Measurements from ENCODE around the gene PNPLA7.
"Not testable (repeated sequence)": the region's sequence is repeated elsewhere in the genome, so short reads cannot be mapped to it uniquely, and the experiment has no call there.

Gene PNPLA7

GRCh38 chr9:137477778-137478612, 72.2 kb downstream of the PNPLA7 start:
- DNase-seq = no peak

- no peak for DNase-seq
Observed at GRCh38 chr9:137476856-137477255, 73.3 kb downstream of the PNPLA7 start.

- no peak for DNase-seq
Observed at GRCh38 chr9:137475666-137476065, 74.5 kb downstream of the PNPLA7 start.

- no peak for DNase-seq
Observed at GRCh38 chr9:137474271-137474670, 75.9 kb downstream of the PNPLA7 start.

GRCh38 chr9:137470785-137471184, 79.4 kb downstream of the PNPLA7 start:
- no peak for DNase-seq

- DNase-seq = no peak
Observed at GRCh38 chr9:137467896-137468295, 82.3 kb downstream of the PNPLA7 start.

- DNase-seq = no peak
Observed at GRCh38 chr9:137467161-137467581, 83.0 kb downstream of the PNPLA7 start.

GRCh38 chr9:137466389-137467085, 83.7 kb downstream of the PNPLA7 start:
- not testable (repeated sequence) for DNase-seq

- DNase-seq = no peak
Observed at GRCh38 chr9:137465720-137466388, 84.3 kb downstream of the PNPLA7 start.

GRCh38 chr9:137465000-137465719, 85.0 kb downstream of the PNPLA7 start:
- no peak for DNase-seq

- no peak for DNase-seq
Observed at GRCh38 chr9:137464291-137464999, 85.8 kb downstream of the PNPLA7 start.

GRCh38 chr9:137463931-137464290, 86.3 kb downstream of the PNPLA7 start:
- no peak for DNase-seq

GRCh38 chr9:137462986-137463930, 86.9 kb downstream of the PNPLA7 start:
- DNase-seq = no peak

GRCh38 chr9:137462396-137462985, 87.7 kb downstream of the PNPLA7 start:
- DNase-seq = no peak

GRCh38 chr9:137461663-137462395, 88.4 kb downstream of the PNPLA7 start:
- DNase-seq = no peak

- no peak for DNase-seq
Observed at GRCh38 chr9:137461316-137461662, 88.9 kb downstream of the PNPLA7 start.

GRCh38 chr9:137460363-137461315, 89.6 kb downstream of the PNPLA7 start:
- no peak for DNase-seq

GRCh38 chr9:137459601-137460362, 90.4 kb downstream of the PNPLA7 start:
- DNase-seq = no peak
